HL-60 (cell line): ENCODE measurements around the gene C16orf86.

Experiments
- CTCF ChIP-seq: IDR thresholded peaks from one replicate; pipeline ENCODE4 v1.5.1; 2011; ENCODE audit warnings: low read length, control low read depth, inconsistent platforms; ENCODE audit not compliant: insufficient read depth
- POLR2AphosphoS5 ChIP-seq: IDR thresholded peaks from 2 replicates; pipeline ENCODE4 v1.6.1; 2012; ENCODE audit warnings: low read depth
- SPI1 ChIP-seq: IDR thresholded peaks from 2 replicates; pipeline ENCODE4 v1.6.1; 2012; ENCODE audit warnings: low read depth, mild to moderate bottlenecking, borderline replicate concordance
- TF ChIP-seq, protein P1 (sequence below): IDR thresholded peaks from 2 replicates; pipeline ENCODE4 v1.6.1; 2012; ENCODE audit warnings: low read depth; ENCODE audit not compliant: insufficient replicate concordance

- no peak for TF ChIP-seq POLR2AphosphoS5
- no peak for TF ChIP-seq CTCF
- no peak for TF ChIP-seq SPI1
- TF ChIP-seq, protein P1, sequence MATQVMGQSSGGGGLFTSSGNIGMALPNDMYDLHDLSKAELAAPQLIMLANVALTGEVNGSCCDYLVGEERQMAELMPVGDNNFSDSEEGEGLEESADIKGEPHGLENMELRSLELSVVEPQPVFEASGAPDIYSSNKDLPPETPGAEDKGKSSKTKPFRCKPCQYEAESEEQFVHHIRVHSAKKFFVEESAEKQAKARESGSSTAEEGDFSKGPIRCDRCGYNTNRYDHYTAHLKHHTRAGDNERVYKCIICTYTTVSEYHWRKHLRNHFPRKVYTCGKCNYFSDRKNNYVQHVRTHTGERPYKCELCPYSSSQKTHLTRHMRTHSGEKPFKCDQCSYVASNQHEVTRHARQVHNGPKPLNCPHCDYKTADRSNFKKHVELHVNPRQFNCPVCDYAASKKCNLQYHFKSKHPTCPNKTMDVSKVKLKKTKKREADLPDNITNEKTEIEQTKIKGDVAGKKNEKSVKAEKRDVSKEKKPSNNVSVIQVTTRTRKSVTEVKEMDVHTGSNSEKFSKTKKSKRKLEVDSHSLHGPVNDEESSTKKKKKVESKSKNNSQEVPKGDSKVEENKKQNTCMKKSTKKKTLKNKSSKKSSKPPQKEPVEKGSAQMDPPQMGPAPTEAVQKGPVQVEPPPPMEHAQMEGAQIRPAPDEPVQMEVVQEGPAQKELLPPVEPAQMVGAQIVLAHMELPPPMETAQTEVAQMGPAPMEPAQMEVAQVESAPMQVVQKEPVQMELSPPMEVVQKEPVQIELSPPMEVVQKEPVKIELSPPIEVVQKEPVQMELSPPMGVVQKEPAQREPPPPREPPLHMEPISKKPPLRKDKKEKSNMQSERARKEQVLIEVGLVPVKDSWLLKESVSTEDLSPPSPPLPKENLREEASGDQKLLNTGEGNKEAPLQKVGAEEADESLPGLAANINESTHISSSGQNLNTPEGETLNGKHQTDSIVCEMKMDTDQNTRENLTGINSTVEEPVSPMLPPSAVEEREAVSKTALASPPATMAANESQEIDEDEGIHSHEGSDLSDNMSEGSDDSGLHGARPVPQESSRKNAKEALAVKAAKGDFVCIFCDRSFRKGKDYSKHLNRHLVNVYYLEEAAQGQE: no peak
These were observed 49.5 kb downstream of the C16orf86 start for GRCh38 chr16:67716097-67716496.
